ENCODE data around the gene TRAF2. TPM values are rescaled to one million over a fixed set of nuclear protein-coding genes. Genes with fewer than 3 reads are reported as not detected.

The TRAF2 gene
- total and polyA plus RNA-seq, 2 of the 8 experiments (the other 6 are each of a cell fraction or from before 2014, with no cell fraction given): 26.9 to 50.2 TPM

DNA sequence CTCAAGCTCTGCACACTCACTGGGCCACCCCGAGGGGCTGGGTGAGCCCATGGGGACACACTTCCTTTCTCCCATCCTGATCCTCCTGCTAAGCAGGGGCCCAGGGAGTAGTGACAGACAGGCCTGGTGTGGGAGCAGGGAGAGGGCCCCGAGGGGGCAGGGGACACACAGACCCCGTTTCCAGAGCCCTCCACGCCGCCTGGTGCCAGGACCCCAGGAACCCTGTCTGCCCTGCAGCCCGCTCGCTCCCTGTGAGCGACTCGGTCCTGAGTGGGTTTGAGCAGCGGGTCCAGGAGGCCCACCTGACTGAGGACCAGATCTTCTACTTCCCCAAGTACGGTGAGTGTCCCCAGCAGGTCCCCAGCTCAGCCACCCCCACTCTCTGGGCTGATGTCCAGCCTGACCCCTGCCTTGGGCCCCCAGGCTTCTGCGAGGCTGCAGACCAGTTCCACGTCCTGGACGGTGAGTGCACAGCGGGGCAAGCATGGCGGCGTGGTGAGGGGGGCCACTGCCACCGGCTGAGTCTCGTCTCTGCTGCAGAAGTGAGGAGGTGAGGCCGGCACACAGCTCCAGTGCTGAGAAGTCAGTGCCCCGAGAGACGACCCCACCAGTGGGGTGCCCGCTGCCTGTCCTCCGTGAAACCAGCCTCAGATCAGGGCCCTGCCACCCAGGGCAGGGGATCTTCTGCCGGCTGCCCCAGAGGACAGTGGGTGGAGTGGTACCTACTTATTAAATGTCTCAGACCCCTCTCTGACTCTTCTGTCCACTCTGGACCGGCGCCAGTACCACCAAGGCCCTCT lies 60.1 kb downstream of the TRAF2 start:
- CTCF ChIA-PET (ENCODE audit: partially characterized antibody): interaction anchor here (0.7 to 4.4 kb wide), 16 partner anchors 9 to 168 kb away, joined by 3 to 63 read pairs (median 6); partner anchors contain the start of genes ABCA2, CLIC3, FUT7 and PAXX
- 93% methylated on average over 24 of the region's 27 CpGs; no CpG with 5 or more reads in 1 of the 2 experiments for WGBS, 2 experiments (ENCODE audit: extremely low coverage in 1 of 2, insufficient coverage in 1 of 2, insufficient read length in 1 of 2, insufficient replicate concordance in 2 of 2, low coverage in 1 of 2, low lambda C conversion rate in 2 of 2, missing lambda C conversion rate in 1 of 2)
- no peak for FAIRE-seq

More for the DNA sequence above, 60.1 kb downstream of the TRAF2 start:
- H3K9ac ChIP-seq (replicated peaks in 1 of 4; ENCODE audit: extremely low read depth in 1 of 4, low read depth in 3 of 4, low read length in 3 of 4): no peak overlapping the region
- no peak for DNase-seq (ENCODE audit: low read depth in 1 of 2, low spot score in 2 of 2)
- no peak overlapping the region for H2AK5ac ChIP-seq (ENCODE audit: low read depth, low read length)
- no peak overlapping the region for H3K4me2 ChIP-seq (ENCODE audit: insufficient read depth in 1 of 2, low read depth in 2 of 2, low read length in 2 of 2)
- H3K27me3 ChIP-seq (replicated peaks in 1 of 4; ENCODE audit: control insufficient read depth in 3 of 4, extremely low read depth in 1 of 4, insufficient read depth in 3 of 4, low read length in 3 of 4): no peaks in the 10 kb centered on the region
- TF ChIP-seq CEBPB (IDR thresholded peaks at IDR 0.05; ENCODE audit: low read depth, low read length) (no peak), BACH1 (IDR thresholded peaks at IDR 0.05; ENCODE audit: low read length) (no peak), NRF1 (IDR thresholded peaks at IDR 0.05; ENCODE audit: low read depth, low read length) (no peak), EGR1 (IDR thresholded peaks at IDR 0.05; ENCODE audit: borderline replicate concordance, low read depth, low read length) (no peak)
- TF ChIP-seq, protein P1, sequence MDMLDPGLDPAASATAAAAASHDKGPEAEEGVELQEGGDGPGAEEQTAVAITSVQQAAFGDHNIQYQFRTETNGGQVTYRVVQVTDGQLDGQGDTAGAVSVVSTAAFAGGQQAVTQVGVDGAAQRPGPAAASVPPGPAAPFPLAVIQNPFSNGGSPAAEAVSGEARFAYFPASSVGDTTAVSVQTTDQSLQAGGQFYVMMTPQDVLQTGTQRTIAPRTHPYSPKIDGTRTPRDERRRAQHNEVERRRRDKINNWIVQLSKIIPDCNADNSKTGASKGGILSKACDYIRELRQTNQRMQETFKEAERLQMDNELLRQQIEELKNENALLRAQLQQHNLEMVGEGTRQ (IDR thresholded peaks at IDR 0.05; ENCODE audit: low read length): no peak
- TF ChIP-seq, protein P2, sequence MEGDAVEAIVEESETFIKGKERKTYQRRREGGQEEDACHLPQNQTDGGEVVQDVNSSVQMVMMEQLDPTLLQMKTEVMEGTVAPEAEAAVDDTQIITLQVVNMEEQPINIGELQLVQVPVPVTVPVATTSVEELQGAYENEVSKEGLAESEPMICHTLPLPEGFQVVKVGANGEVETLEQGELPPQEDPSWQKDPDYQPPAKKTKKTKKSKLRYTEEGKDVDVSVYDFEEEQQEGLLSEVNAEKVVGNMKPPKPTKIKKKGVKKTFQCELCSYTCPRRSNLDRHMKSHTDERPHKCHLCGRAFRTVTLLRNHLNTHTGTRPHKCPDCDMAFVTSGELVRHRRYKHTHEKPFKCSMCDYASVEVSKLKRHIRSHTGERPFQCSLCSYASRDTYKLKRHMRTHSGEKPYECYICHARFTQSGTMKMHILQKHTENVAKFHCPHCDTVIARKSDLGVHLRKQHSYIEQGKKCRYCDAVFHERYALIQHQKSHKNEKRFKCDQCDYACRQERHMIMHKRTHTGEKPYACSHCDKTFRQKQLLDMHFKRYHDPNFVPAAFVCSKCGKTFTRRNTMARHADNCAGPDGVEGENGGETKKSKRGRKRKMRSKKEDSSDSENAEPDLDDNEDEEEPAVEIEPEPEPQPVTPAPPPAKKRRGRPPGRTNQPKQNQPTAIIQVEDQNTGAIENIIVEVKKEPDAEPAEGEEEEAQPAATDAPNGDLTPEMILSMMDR (IDR thresholded peaks at IDR 0.05; ENCODE audit: control extremely low read depth in 1 of 3, insufficient read depth in 1 of 3, low read depth in 1 of 3, low read length in 3 of 3): no peak
- H3K4me1 ChIP-seq (replicated peaks in 1 of 4; ENCODE audit: control insufficient read depth in 3 of 4, insufficient read depth in 4 of 4, low read length in 3 of 4): peaks cover 0 to 25% (median 17%) of the 10 kb centered on the region in 4 experiments; a peak in 5 of 7 replicates
- no peaks in the 10 kb centered on the region for H3K79me1 ChIP-seq (ENCODE audit: low read depth, low read length)
- H3K9me3 ChIP-seq (ENCODE audit: insufficient read depth in 2 of 2, low read depth in 1 of 2, low read length in 1 of 2): no peaks in the 10 kb centered on the region
- H3K18ac ChIP-seq (ENCODE audit: extremely low read depth, low read length): no peak overlapping the region
- no peak overlapping the region for H4K5ac ChIP-seq (ENCODE audit: insufficient read length, low read depth, low read length)
- H3K56ac ChIP-seq (replicated peaks; ENCODE audit: insufficient read length, low read depth, low read length): no peak overlapping the region
- peaks cover 0 to 3% of the 10 kb centered on the region in 2 experiments; a peak in 1 of 4 replicates for H3K79me2 ChIP-seq (ENCODE audit: control insufficient read depth in 1 of 2, insufficient read depth in 2 of 2, low read length in 2 of 2)
- no peak overlapping the region for H3K4ac ChIP-seq (replicated peaks; ENCODE audit: insufficient read length, low read depth, low read length)
- H2AFZ ChIP-seq (ENCODE audit: low read length): no peak overlapping the region
- H4K91ac ChIP-seq (replicated peaks; ENCODE audit: insufficient read length, low read length): no peak overlapping the region
- H2BK20ac ChIP-seq (ENCODE audit: low read length): no peak overlapping the region
- no peak overlapping the region for H3K23ac ChIP-seq (ENCODE audit: insufficient read length)
- POLR2A ChIA-PET (ENCODE audit: partially characterized antibody): no interaction called here
- H4K8ac ChIP-seq (ENCODE audit: extremely low read depth, insufficient read depth, low read length): peak overlapping the region; percentile 44; the same call in 1 of the 2 replicates
- 0 out of 2 replicates have a peak overlapping the region, but pooled peaks have one; percentile 9 for H2BK12ac ChIP-seq (ENCODE audit: low read depth, low read length)
- H2BK5ac ChIP-seq (ENCODE audit: low read depth, low read length): no peak overlapping the region
- no peak overlapping the region for H2BK120ac ChIP-seq (replicated peaks; ENCODE audit: low read depth, low read length)
- 0 out of 2 replicates have a peak overlapping the region, but pooled peaks have one; percentile 16 for H2BK15ac ChIP-seq (ENCODE audit: low read length)
- peaks cover 3 to 16% (median 7%) of the 10 kb centered on the region in 4 experiments; a peak in 6 of 8 replicates for H3K36me3 ChIP-seq (ENCODE audit: control insufficient read depth in 2 of 4, insufficient read depth in 4 of 4, low read length in 3 of 4)
- H4K20me1 ChIP-seq (replicated peaks in 1 of 2; ENCODE audit: control insufficient read depth in 1 of 2, insufficient read depth in 2 of 2, low read length in 2 of 2): peaks cover 5 to 12% of the 10 kb centered on the region in 2 experiments
- no peak overlapping the region for H3K14ac ChIP-seq (ENCODE audit: insufficient read length)
- H3K4me3 ChIP-seq (ENCODE audit: extremely low read depth in 1 of 4, insufficient read depth in 2 of 4, low read depth in 3 of 4, low read length in 4 of 4): no peak overlapping the region
- H3K27ac ChIP-seq (ENCODE audit: low read depth, low read length): no peak overlapping the region
- H3K23me2 ChIP-seq (ENCODE audit: low read depth, low read length): peaks cover 8% of the 10 kb centered on the region; the same call in 1 of the 2 replicates

Data from H1 (cell line).